K562 (cell line): ENCODE results near the gene PDIA4. TPM values are rescaled to one million over a fixed set of nuclear protein-coding genes. Genes with fewer than 3 reads are reported as not detected.

Source experiments
- ATF3 ChIP-seq, 2 experiments: fragments of 450-650 bp in 1 of 2; sonication (generic) in 1 of 2; formaldehyde crosslinking in 1 of 2; IDR thresholded peaks in 1 of 2; conservative IDR thresholded peaks in 1 of 2; 2 replicates each; pipeline versions ENCODE4 v1.6.1 to v1.8.1; 2016 to 2023; ENCODE audit warnings: mild to moderate bottlenecking in 2 of 2, moderate library complexity in 2 of 2, inconsistent platforms in 1 of 2, missing genetic modification reagents in 1 of 2
- ELF4 ChIP-seq: fragments of 450-650 bp; formaldehyde crosslinking; IDR thresholded peaks from 2 replicates; pipeline ENCODE4 v1.4.0; 2022; ENCODE audit warnings: missing genetic modification characterization
- GTF3C2 ChIP-seq: IDR thresholded peaks from 3 replicates; pipeline ENCODE4 v1.6.1; 2011; ENCODE audit warnings: borderline replicate concordance, mild to moderate bottlenecking, moderate library complexity; ENCODE audit not compliant: insufficient read length; ENCODE audit errors: extremely low read depth
- HDAC1 ChIP-seq, 2 experiments: fragments of 450-650 bp; IDR thresholded peaks; 2 replicates each; pipeline ENCODE4 v1.6.1; 2016 to 2017; ENCODE audit warnings: inconsistent platforms in 1 of 2, mild to moderate bottlenecking in 1 of 2, moderate library complexity in 1 of 2
- KDM4B ChIP-seq, 2 experiments: fragments of 450-650 bp in 1 of 2; sonication (generic) in 1 of 2; IDR thresholded peaks; 2 replicates each; pipeline ENCODE4 v1.6.1; 2016 to 2017; ENCODE audit warnings: borderline replicate concordance in 2 of 2, antibody characterized with exemption in 1 of 2, low read depth in 1 of 2, mild to moderate bottlenecking in 1 of 2
- PCBP2 ChIP-seq: fragments of 200-400 bp; formaldehyde crosslinking; IDR thresholded peaks from 2 replicates; pipeline ENCODE4 v1.6.1; 2018; ENCODE audit warnings: low read length, low read depth, mild to moderate bottlenecking, moderate library complexity; ENCODE audit not compliant: poor library complexity, severe bottlenecking
- RHOXF2B ChIP-seq: fragments of 250-450 bp; sonication (Bioruptor Pico); conservative IDR thresholded peaks from 2 replicates; pipeline ENCODE4 v1.5.1; 2021
- SIN3B ChIP-seq: fragments of 450-650 bp; IDR thresholded peaks from 2 replicates; pipeline ENCODE4 v1.6.1; 2017; ENCODE audit warnings: low read depth, mild to moderate bottlenecking, moderate library complexity
- SREBF1 ChIP-seq: fragments of 150-350 bp; IDR thresholded peaks from 2 replicates; pipeline ENCODE4 v1.6.1; 2014; ENCODE audit warnings: antibody characterized with exemption, low read depth, low read length, borderline replicate concordance
- SRSF7 ChIP-seq: fragments of 200-400 bp; formaldehyde crosslinking; optimal IDR thresholded peaks from 2 replicates; pipeline ENCODE3; 2017; ENCODE audit warnings: mild to moderate bottlenecking, low read depth, low read length
- TFAM ChIP-seq: fragments of 250-450 bp; sonication (Bioruptor Pico); conservative IDR thresholded peaks from 2 replicates; pipeline ENCODE4 v1.5.0; 2021; ENCODE audit warnings: mild to moderate bottlenecking, moderate library complexity
- ZNF143 ChIP-seq: sonication (generic); formaldehyde crosslinking; IDR thresholded peaks from 2 replicates; pipeline ENCODE4 v1.9.0; 2022; ENCODE audit warnings: mild to moderate bottlenecking, missing genetic modification reagents
- ZNF592 ChIP-seq: fragments of 450-650 bp; IDR thresholded peaks from 2 replicates; pipeline ENCODE4 v1.6.1; 2017; ENCODE audit warnings: antibody characterized with exemption, mild to moderate bottlenecking
- ZNF639 ChIP-seq, 2 experiments: fragments of 200-800 bp in 1 of 2; sonication (Bioruptor generic) in 1 of 2; sonication (generic) in 1 of 2; formaldehyde crosslinking in 1 of 2; IDR thresholded peaks in 1 of 2; conservative IDR thresholded peaks in 1 of 2; 2 replicates each; pipeline versions ENCODE4 v1.5.0 to v1.6.1; 2016 to 2020; ENCODE audit warnings: missing compliant biosample characterization in 1 of 2, missing genetic modification characterization in 1 of 2, missing genetic modification reagents in 1 of 2
- polyA plus RNA-seq, 8 experiments: library from polyadenylated mRNA; depleted of rRNA in 4 of 8; stranded (reverse) in 5 of 8; unstranded in 3 of 8; fragments of >200 nt; fragmentation: Nextera tagmentation in 2 of 8; fragmentation: Illumina TruSeq in 1 of 8; extraction: Ambion mirVana in 2 of 8; extraction: Trizol in 1 of 8; gene quantifications; 2 replicates each; pipeline versions ENCODE4 v1.2.1 to v1.2.3, GENCODE V29; 2011 to 2014; ENCODE audit warnings: inconsistent platforms in 1 of 8, missing spikeins in 1 of 8
- total RNA-seq, 7 experiments: library from RNA; depleted of rRNA in 6 of 7; stranded (reverse); fragments of >200 nt in 6 of 7; fragmentation: Illumina TruSeq in 2 of 7; extraction: Trizol in 2 of 7; gene quantifications; 2 replicates each; pipeline versions ENCODE4 v1.2.1 to v1.2.3, GENCODE V29; 2011 to 2021; ENCODE audit warnings: low replicate concordance in 1 of 7

The PDIA4 gene
- total and polyA plus RNA-seq, 9 of the 15 experiments (the other 6 are each of a cell fraction or from before 2014, with no cell fraction given) = 9.1 to 175 (median 146) TPM

- TF ChIP-seq GTF3C2 (no peak), ZNF592 (peak; percentile 24; the same call in 1 of the 2 replicates), SIN3B (no peak; the same call in 1 of the 2 replicates), ZNF143 (CRISPR knock-in tag) (0 out of 2 replicates have a peak, but pooled peaks have one; percentile 6), ATF3 (IDR thresholded peaks at IDR 0.05) (no peak), ATF3 (CRISPR knock-in tag; conservative IDR thresholded peaks at IDR 0.05) (no peak), PCBP2 (no peak), KDM4B (IDR thresholded peaks at IDR 0.05; ENCODE audit: borderline replicate concordance in 2 of 2, low read depth in 1 of 2) (no peak), ELF4 (CRISPR knock-in tag) (no peak), ZNF639 (CRISPR knock-in tag; conservative IDR thresholded peaks at IDR 0.05 in 1 of 2, IDR thresholded peaks at IDR 0.05 in 1 of 2) (no peak), SREBF1 (no peak), RHOXF2B (no peak), HDAC1 (IDR thresholded peaks at IDR 0.05) (peak in 1 of 2 experiments; percentile 64; a peak in 1 of 4 replicates), TFAM (no peak), SRSF7 (no peak)
Measured at GRCh38 chr7:149027611-149028345, 527 bp downstream of the PDIA4 start (continued).
